ENCODE measurements around the gene BAG2.

The BAG2 gene

DNA sequence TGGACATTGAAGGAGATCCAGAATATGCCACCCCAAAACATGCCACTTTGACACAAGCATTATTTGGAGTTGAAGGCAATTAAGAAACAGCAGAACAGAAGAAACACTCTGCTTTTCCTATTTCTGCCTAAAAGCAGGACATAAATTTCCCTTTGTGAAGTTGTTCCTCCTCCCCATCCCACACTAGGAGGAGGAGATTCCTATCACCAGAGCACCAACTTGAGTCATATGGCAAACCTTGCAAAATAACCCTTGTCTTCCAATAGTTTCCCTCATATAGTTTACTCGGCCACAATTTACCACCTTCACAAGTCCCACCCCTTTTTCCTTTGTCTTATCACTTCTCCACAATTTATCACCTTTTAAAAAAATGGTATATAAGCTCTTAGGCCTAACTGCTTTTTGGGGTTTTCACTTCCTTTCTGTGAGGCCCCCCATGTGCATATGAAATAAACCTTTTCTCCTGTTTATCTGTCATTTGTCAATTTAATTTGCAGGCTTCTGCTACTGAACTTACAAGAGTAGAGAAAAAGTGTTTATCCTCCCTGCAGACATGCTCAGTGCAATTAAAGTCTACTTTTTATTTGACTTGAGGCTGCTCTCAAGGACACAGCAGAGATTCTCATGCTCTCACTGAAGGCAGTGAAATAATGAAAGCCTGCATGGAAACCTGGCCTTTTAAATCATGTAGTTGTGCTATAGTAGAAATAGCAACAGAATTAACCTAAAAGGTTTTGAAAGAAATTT is 52.8 kb downstream of the BAG2 start:
- no peak for DNase-seq

DNA sequence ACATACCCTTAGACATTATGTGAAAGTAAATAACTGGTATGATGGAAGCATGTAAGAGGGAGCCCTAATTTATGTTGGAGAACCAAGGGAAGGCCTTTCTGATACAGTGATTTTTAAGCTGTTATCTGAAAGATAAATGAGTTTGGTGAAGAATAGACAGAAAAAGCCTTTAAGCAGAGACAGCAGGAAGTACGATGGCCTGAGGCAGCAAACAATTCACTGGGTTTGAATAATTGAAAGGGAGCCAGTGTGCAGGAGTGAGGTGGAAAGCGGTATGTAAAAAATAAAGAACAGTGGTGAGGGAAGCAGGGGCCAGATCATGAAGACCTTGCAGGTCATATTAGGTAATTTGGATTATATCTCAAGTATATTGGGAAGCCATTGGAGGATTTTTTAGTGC is 54.1 kb downstream of the BAG2 start:
- no peak for DNase-seq

All from DMS53 (cell line).